BLaER1 treated with 17β-estradiol and CSF1 and Interleukin-3, amounts not matched to agents 10 nM and 100 nM (cell line): ENCODE results near the gene INPP1.
"Not testable (repeated sequence)": the region's sequence is repeated elsewhere in the genome, so short reads cannot be mapped to it uniquely, and the experiment has no call there.

ENCODE experiments used
- H3K27ac ChIP-seq, 11 experiments: shearing (Covaris generic); formaldehyde crosslinking; 2 replicates each; pipeline ENCODE4 v1.8.1; 2022
- H3K27me3 ChIP-seq, 11 experiments: shearing (Covaris generic); formaldehyde crosslinking; 2 replicates each; pipeline ENCODE4 v1.8.1; 2022
- H3K36me3 ChIP-seq, 11 experiments: shearing (Covaris generic); formaldehyde crosslinking; 2 replicates each; pipeline ENCODE4 v1.8.1; 2022
- H3K4me1 ChIP-seq, 10 experiments: shearing (Covaris generic); formaldehyde crosslinking; 2 replicates each; pipeline ENCODE4 v1.8.1; 2022
- H3K4me2 ChIP-seq, 11 experiments: shearing (Covaris generic); formaldehyde crosslinking; 2 replicates each; pipeline ENCODE4 v1.8.1; 2022
- H3K4me3 ChIP-seq, 10 experiments: shearing (Covaris generic); formaldehyde crosslinking; 2 replicates each; pipeline ENCODE4 v1.8.1; 2022
- H3K9ac ChIP-seq, 11 experiments: shearing (Covaris generic); formaldehyde crosslinking; 2 replicates each; pipeline ENCODE4 v1.8.1; 2022
- H3K9me3 ChIP-seq, 11 experiments: shearing (Covaris generic); formaldehyde crosslinking; replicated peaks in 1 of 11; 2 replicates each; pipeline ENCODE4 v1.8.1; 2022
- H4K20me1 ChIP-seq, 11 experiments: shearing (Covaris generic); formaldehyde crosslinking; 2 replicates each; pipeline ENCODE4 v1.8.1; 2022
- Cebpa-rat ChIP-seq, 11 experiments: shearing (Covaris generic); IDR thresholded peaks; 2 replicates each; pipeline ENCODE4 v1.8.1; 2022

The INPP1 gene, protein sequence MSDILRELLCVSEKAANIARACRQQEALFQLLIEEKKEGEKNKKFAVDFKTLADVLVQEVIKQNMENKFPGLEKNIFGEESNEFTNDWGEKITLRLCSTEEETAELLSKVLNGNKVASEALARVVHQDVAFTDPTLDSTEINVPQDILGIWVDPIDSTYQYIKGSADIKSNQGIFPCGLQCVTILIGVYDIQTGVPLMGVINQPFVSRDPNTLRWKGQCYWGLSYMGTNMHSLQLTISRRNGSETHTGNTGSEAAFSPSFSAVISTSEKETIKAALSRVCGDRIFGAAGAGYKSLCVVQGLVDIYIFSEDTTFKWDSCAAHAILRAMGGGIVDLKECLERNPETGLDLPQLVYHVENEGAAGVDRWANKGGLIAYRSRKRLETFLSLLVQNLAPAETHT

DNA sequence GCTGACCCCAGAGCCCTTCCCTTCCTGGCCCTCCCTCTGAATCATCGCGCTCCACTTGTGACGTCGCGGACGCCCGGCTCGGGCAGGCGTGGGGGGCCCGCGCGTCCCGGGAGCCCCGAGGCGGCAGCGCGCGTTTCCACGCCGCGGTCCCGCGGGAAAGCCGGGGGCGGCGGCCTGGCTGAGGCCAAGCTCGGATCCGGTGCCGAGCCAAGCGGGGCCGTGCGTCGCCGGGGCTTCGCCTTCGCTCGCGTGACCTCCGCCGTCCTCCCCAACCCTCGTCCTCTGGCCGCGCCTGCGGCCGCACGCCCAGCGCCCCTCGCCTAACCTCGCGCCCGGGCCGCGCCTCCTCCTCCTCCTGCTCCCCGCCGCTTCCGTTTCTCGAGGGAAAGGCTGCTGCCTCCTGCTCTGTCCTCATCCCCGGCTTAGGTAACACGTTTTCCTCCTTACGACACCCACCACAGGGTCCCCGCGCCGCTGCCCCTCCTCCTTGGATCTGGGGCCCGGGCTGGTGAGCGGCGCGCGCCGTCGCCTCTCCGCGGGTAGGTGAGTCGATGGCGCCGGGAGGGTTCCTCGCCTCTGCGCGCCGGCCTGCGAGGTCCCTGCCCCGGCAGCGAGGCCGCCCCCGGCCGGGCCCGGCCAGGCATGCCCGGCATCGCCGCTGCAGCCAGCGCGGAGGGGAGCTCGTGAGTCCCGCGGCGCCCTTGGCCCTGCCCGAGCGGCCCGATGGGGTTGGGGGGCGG is at the start of gene INPP1:
TSS of gene INPP1 (plus strand) at position 54 of the 740 bp plus-strand sequence. CDS start 16,514 bp downstream, outside the sequence.
- peak within 1 kb of the TSS; percentile 68 to 88 (median 82) for H3K27ac ChIP-seq
- peaks cover 16 to 27% (median 21%) of the 10 kb centered on the region in 10 experiments for H3K4me1 ChIP-seq
- peaks cover 0 to 6% (median 0%) of the 10 kb centered on the region in 11 experiments; a peak in 1 of 22 replicates for H3K36me3 ChIP-seq
- peak within 1 kb of the TSS; percentile 78 to 99 (median 95) for H3K4me2 ChIP-seq
- H3K4me3 ChIP-seq, result peak within 1 kb of the TSS; percentile 57 to 82 (median 71)
- H3K27me3 ChIP-seq, result peaks cover 0 to 14% (median 0%) of the 10 kb centered on the region in 11 experiments; a peak in 4 of 22 replicates
- peak in 3 of 11 experiments; percentile 33 to 63 (median 62); a peak in 3 of 22 replicates for TF ChIP-seq Cebpa-rat (IDR thresholded peaks at IDR 0.05)
- H4K20me1 ChIP-seq, result peaks cover 0 to 5% (median 0%) of the 10 kb centered on the region in 11 experiments; a peak in 2 of 22 replicates
- no peaks in the 10 kb centered on the region for H3K9me3 ChIP-seq
- H3K9ac ChIP-seq, result peak within 1 kb of the TSS; percentile 67 to 88 (median 82)

DNA sequence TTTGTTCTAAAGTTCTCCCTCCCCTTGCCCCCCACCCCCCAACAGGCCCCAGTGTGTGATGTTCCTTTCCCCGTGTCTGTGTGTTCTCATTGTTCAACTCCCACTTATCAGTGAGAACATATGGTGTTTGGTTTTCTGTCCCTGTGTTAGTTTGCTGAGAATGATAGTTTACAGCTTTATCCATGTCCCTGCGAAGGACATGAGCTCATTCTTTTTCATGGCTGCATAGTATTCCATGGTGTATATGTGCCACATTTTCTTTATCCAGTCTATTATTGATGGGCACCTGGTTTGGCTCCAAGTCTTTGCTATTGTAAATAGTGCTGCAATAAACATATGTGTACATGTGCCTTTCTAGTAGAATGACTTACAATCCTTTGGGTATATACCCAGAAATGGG is 45.5 kb upstream of the INPP1 start:
- peaks cover 48 to 79% (median 72%) of the 10 kb centered on the region in 11 experiments for H3K36me3 ChIP-seq
- not testable (repeated sequence) for H3K4me3 ChIP-seq, H3K4me2 ChIP-seq, H4K20me1 ChIP-seq, H3K9ac ChIP-seq, H3K27me3 ChIP-seq, H3K27ac ChIP-seq, H3K4me1 ChIP-seq
- H3K9me3 ChIP-seq, result peaks cover 17 to 28% (median 24%) of the 10 kb centered on the region in 11 experiments

DNA sequence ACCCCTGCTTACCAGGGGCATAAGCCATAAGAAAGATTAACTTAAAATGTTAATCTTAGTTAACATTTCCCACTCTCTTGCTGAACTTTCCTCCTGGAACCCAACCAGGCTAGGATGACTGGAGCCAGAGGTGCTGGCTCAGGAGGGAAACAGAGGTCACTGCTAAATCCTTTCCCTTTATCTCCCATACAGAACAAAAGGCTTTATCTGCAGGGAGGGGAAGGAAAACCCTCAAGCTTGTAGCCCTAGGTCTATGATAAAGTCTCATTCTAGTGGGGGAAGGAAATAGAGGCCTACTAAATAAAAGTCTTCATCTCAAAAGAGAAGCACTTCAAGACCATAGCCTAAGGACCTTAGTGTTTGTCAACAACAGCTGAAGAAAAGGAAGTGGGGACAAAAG is 42.4 kb upstream of the INPP1 start:
- peaks cover 0 to 8% (median 0%) of the 10 kb centered on the region in 10 experiments; a peak in 1 of 20 replicates for H3K4me1 ChIP-seq
- TF ChIP-seq Cebpa-rat (IDR thresholded peaks at IDR 0.05), result no peak
- H3K27me3 ChIP-seq, result no peaks in the 10 kb centered on the region
- no peak overlapping the region for H3K27ac ChIP-seq
- peaks cover 33 to 74% (median 55%) of the 10 kb centered on the region in 11 experiments for H3K36me3 ChIP-seq
- H3K4me3 ChIP-seq, result no peak overlapping the region
- no peak overlapping the region for H3K9ac ChIP-seq
- H3K4me2 ChIP-seq, result no peak overlapping the region
- H4K20me1 ChIP-seq, result no peaks in the 10 kb centered on the region
- H3K9me3 ChIP-seq, result peaks cover 17 to 28% (median 24%) of the 10 kb centered on the region in 11 experiments

DNA sequence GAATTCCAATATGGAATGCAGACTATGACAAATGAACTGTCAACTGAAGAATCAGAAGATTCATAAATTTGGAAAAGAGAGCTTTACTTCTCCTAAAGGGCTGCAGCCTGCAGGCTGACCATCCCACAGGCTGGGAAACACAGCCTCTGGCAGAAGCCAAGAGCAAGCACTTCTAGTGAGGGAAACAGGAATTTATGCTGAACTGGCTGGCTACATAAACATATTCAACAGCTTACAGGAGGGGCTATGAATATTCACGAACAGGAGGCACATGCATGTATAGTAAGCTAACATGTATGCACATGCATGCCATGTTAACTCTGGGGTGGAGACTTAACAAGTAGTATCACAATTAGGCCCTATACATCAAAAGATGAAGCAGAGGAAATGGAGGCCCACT is 41.3 kb upstream of the INPP1 start:
- Histone ChIP-seq H3K4me1 (peaks cover 0 to 8% (median 0%) of the 10 kb centered on the region in 10 experiments; a peak in 1 of 20 replicates), H4K20me1 (no peaks in the 10 kb centered on the region), H3K9me3 (peaks cover 17 to 28% (median 24%) of the 10 kb centered on the region in 11 experiments), H3K27me3 (no peaks in the 10 kb centered on the region), H3K4me3 (no peak overlapping the region), H3K4me2 (no peak overlapping the region), H3K36me3 (peaks cover 33 to 73% (median 56%) of the 10 kb centered on the region in 11 experiments), H3K9ac (no peak overlapping the region), H3K27ac (no peak overlapping the region)
- TF ChIP-seq Cebpa-rat (IDR thresholded peaks at IDR 0.05), result no peak

DNA sequence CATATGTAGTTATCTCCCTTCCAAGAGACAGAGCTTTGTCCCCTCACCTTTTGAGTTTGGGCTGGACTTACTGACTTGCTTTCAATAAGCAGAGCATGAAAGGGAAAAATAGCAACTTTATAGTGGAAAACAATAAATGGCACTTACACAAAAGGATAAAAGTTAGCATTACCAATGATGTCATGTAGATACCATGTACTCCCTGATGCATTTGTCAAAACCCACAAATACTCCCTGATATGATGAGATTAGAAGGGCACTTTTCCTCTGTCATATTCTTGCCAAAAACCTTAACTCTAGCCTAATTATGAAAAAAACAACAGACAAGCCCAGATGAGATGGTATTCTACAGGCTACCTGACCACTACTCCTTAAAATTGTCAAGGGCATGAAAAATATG is 39.7 kb upstream of the INPP1 start:
- Histone ChIP-seq H3K4me2 (no peak overlapping the region), H3K9me3 (peaks cover 12 to 22% (median 18%) of the 10 kb centered on the region in 11 experiments), H3K4me3 (no peak overlapping the region), H3K36me3 (peaks cover 37 to 80% (median 65%) of the 10 kb centered on the region in 11 experiments), H3K9ac (no peak overlapping the region), H3K27me3 (no peaks in the 10 kb centered on the region), H3K4me1 (peaks cover 0 to 8% (median 0%) of the 10 kb centered on the region in 10 experiments; a peak in 1 of 20 replicates), H4K20me1 (peaks cover 0 to 5% (median 0%) of the 10 kb centered on the region in 11 experiments; a peak in 1 of 22 replicates), H3K27ac (no peak overlapping the region)
- no peak for TF ChIP-seq Cebpa-rat (IDR thresholded peaks at IDR 0.05)

DNA sequence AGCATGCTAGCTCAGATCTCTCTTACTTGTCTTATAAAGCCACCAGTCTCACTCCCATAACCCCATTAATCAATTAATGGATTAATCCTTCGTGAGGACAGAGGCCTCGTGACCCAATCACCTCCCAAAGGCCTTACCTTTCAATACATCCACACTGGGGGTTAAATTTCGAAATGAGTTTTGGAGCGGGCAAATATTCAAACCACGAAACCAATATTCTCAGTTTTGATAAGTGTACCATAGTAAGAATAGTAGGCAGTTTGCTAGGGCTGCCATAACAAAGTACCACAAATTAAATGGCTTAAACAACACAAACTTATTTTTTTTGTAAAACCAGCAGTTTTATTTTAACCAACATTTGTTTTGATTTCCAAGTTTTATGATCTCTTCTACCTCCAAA is 39.0 kb upstream of the INPP1 start:
- H3K9me3 ChIP-seq, result peaks cover 12 to 22% (median 16%) of the 10 kb centered on the region in 11 experiments
- H3K9ac ChIP-seq, result no peak overlapping the region
- peaks cover 0 to 8% (median 0%) of the 10 kb centered on the region in 10 experiments; a peak in 1 of 20 replicates for H3K4me1 ChIP-seq
- H3K36me3 ChIP-seq, result peaks cover 42 to 84% (median 69%) of the 10 kb centered on the region in 11 experiments
- no peak overlapping the region for H3K4me3 ChIP-seq
- peaks cover 0 to 5% (median 0%) of the 10 kb centered on the region in 11 experiments; a peak in 1 of 22 replicates for H4K20me1 ChIP-seq
- no peak overlapping the region for H3K4me2 ChIP-seq
- no peaks in the 10 kb centered on the region for H3K27me3 ChIP-seq
- no peak for TF ChIP-seq Cebpa-rat (IDR thresholded peaks at IDR 0.05)
- no peak overlapping the region for H3K27ac ChIP-seq

DNA sequence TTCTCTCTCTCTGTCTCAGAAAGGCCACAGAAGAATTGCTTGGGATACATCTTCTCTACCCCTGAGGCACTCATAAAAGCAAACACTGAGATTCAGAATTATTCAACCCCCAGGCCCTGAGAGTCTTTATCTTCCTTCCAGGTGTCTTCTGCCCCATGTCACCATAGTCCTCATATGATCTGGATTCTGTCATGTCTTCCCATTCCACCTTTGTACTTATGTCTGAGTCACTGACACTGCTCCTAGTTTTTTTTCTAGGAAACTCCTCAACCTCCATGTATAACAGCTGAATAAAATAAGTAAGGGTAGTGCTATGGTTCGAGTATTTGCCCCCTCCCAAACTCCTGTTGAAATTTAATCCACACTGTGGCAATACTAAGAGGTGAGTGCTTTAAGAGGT is 35.4 kb upstream of the INPP1 start:
- H3K27me3 ChIP-seq, result no peaks in the 10 kb centered on the region
- H3K4me1 ChIP-seq, result no peaks in the 10 kb centered on the region
- H4K20me1 ChIP-seq, result peaks cover 0 to 5% (median 0%) of the 10 kb centered on the region in 11 experiments; a peak in 2 of 22 replicates
- TF ChIP-seq Cebpa-rat (IDR thresholded peaks at IDR 0.05), result no peak
- H3K9ac ChIP-seq, result no peak overlapping the region
- H3K36me3 ChIP-seq, result peaks cover 30 to 76% (median 66%) of the 10 kb centered on the region in 11 experiments
- H3K4me3 ChIP-seq, result no peak overlapping the region
- H3K27ac ChIP-seq, result no peak overlapping the region
- no peak overlapping the region for H3K4me2 ChIP-seq
- H3K9me3 ChIP-seq, result no peaks in the 10 kb centered on the region

DNA sequence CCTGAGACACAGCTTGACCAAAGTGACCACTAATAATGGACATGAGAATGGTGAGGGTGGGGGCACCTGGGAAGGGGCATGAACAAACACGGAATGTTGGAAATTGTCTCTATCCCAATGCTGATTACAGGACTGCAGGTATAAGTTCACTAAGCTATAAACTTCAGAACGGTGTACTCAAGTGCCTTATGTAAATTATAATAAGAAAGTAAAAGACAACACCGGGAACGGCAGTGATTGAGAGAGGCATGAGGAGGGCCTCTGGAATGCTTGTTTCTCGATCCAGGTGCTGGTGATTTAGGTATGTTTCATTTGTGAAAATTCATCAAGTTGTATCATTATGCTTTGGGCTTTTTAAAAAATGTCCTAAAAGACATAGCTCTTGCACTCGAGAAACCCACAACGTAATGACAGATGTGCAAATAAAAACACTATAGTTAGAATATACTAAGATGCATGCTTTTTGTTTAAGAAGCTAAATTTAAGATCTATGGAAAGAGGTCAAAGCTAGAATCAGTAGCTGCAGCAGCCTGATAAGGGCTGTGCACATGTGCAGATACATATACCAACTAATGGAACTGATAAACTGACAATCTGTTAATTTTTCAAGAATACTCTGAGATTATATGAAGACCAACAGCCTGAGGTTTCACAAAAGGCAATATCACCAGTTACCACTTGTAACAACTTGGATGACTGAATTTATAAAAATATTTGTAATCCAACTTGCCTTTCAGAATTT is 31.3 kb upstream of the INPP1 start:
- peaks cover 0 to 11% (median 0%) of the 10 kb centered on the region in 11 experiments; a peak in 4 of 22 replicates for H4K20me1 ChIP-seq
- no peaks in the 10 kb centered on the region for H3K9me3 ChIP-seq
- no peak for TF ChIP-seq Cebpa-rat (IDR thresholded peaks at IDR 0.05)
- H3K9ac ChIP-seq, result no peak overlapping the region
- H3K4me1 ChIP-seq, result peaks cover 7 to 13% (median 10%) of the 10 kb centered on the region in 10 experiments; a peak in 19 of 20 replicates
- H3K27ac ChIP-seq, result no peak overlapping the region
- H3K36me3 ChIP-seq, result peaks cover 28 to 53% (median 43%) of the 10 kb centered on the region in 11 experiments
- H3K4me3 ChIP-seq, result no peak overlapping the region
- H3K4me2 ChIP-seq, result no peak overlapping the region
- no peaks in the 10 kb centered on the region for H3K27me3 ChIP-seq

DNA sequence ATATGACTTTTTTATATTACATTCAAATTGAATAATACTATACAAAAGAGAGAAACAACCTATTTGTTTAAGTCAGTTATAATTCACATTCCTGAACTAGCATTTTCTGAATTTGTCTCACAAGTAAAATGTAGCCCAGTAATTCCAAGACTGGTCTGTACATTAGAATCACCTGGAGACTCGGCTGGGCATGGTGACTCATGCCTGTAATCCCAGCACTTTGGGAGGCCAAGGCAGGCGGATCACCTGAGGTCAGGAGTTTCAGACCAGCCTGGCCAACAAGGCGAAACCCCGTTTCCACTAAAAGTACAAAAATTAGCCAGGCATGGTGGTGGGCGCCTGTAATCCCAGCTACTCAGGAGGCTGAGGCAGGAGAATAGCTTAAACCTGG is 30.8 kb upstream of the INPP1 start:
- Histone ChIP-seq H3K36me3 (peaks cover 25 to 47% (median 37%) of the 10 kb centered on the region in 11 experiments), H3K4me1 (peaks cover 10 to 19% (median 14%) of the 10 kb centered on the region in 10 experiments), H4K20me1 (peaks cover 0 to 11% (median 0%) of the 10 kb centered on the region in 11 experiments; a peak in 4 of 22 replicates)
- not testable (repeated sequence) for H3K27me3 ChIP-seq, H3K27ac ChIP-seq, H3K4me2 ChIP-seq, H3K4me3 ChIP-seq, H3K9ac ChIP-seq, H3K9me3 ChIP-seq
